Heart right ventricle (tissue), 16 donors: ENCODE data around the gene ESPL1. TPM values are rescaled to one million over a fixed set of nuclear protein-coding genes. Genes with fewer than 3 reads are reported as not detected.
A peak's percentile ranks its signal among the peaks of the same experiment; 100 is the strongest.

Source experiments
- ATAC-seq, 8 donors: fragments of 200-7000 bp; cut with Tn5 transposase; one replicate each; pipeline ENCODE4 v1.9.1; 2020; ENCODE audit warnings: mild to moderate bottlenecking in 8 of 8, moderate library complexity in 8 of 8, moderate number of reproducible peaks in 1 of 8
- DNase-seq, 2 donors: peaks; one replicate each; pipeline ENCODE4 v3.0.0-alpha.2; 2020
- H3K27ac ChIP-seq, 10 donors: fragments of 200-600 bp; sonication (generic) in 2 of 10; one replicate each; pipeline versions ENCODE4 v1.5.0 to v1.8.0; 2020 to 2022; ENCODE audit warnings: mild to moderate bottlenecking in 3 of 10
- H3K27me3 ChIP-seq, 7 donors: fragments of 200-600 bp; one replicate each; pipeline ENCODE4 v1.8.0; 2021 to 2022; ENCODE audit warnings: mild to moderate bottlenecking in 2 of 7
- H3K36me3 ChIP-seq, 9 donors: fragments of 200-600 bp; sonication (generic) in 1 of 9; one replicate each; pipeline versions ENCODE4 v1.5.0 to v1.8.0; 2020 to 2022; ENCODE audit warnings: mild to moderate bottlenecking in 2 of 9
- H3K4me1 ChIP-seq, 9 donors: fragments of 200-600 bp; sonication (generic) in 1 of 9; one replicate each; pipeline versions ENCODE4 v1.5.0 to v1.8.0; 2020 to 2022; ENCODE audit warnings: mild to moderate bottlenecking in 4 of 9
- H3K4me3 ChIP-seq, 10 donors: fragments of 200-600 bp; sonication (generic) in 2 of 10; one replicate each; pipeline versions ENCODE4 v1.5.0 to v1.8.0; 2020 to 2022; ENCODE audit warnings: mild to moderate bottlenecking in 7 of 10, moderate library complexity in 2 of 10
- H3K9me3 ChIP-seq, 11 donors: fragments of 200-600 bp in 10 of 11; sonication (generic) in 2 of 11; one replicate each; pipeline versions ENCODE4 v1.5.0 to v1.8.0; 2013 to 2022; ENCODE audit warnings: mild to moderate bottlenecking in 2 of 11, control low read depth in 1 of 11, moderate library complexity in 1 of 11
- CTCF ChIP-seq, 9 donors: fragments of 200-600 bp; sonication (generic) in 2 of 9; IDR thresholded peaks; one replicate each; pipeline versions ENCODE4 v1.5.0 to v1.8.0; 2021 to 2022; ENCODE audit warnings: antibody characterized with exemption in 9 of 9, mild to moderate bottlenecking in 5 of 9, moderate library complexity in 1 of 9
- WGBS, 2 donors: extraction: QIAGEN DNeasy Blood & Tissue Kit; methylation state at CpG; one replicate each; pipeline ENCODE4 v1.1.7; 2013; ENCODE audit warnings: inconsistent platforms in 1 of 2; 5-methylcytosine and 5-hydroxymethylcytosine counted together
- intact Hi-C, 10 donors: fragments of 100-400 bp; cut with DNase I; formaldehyde crosslinking; loops; one replicate each; pipeline versions ENCODE4 v1.11.1 to v1.14.2; 2022
- polyA plus RNA-seq, 2 donors: library from polyadenylated mRNA; stranded (reverse); fragments of 200-250 nt; gene quantifications; one replicate each; pipeline ENCODE4 v1.2.3, GENCODE V29; 2013
- total RNA-seq, 10 donors: library from RNA; stranded (reverse); fragmentation: NEBNext Ultra II Directional in 3 of 10; extraction: Animal tissue kit (Norgen Biotek cat#: 25700) in 3 of 10; gene quantifications; one replicate each; pipeline versions ENCODE4 v1.2.1 to v1.2.4, GENCODE V29; 2021 to 2023
- donor health status: Arrhythmogenic right ventricular cardiomyopathy.
- donor health status: ischemic (EF 13 %, LVEDD 7.1; RV severe dilation, severe dysfunction).
- donor health status: healthy with polysubstance abuse.
- donor health status: DM: no; HTN: yes; CAD: no.
- donor health status: DM: no; HTN: no; CAD: no.
- donor health status: ischemic (EF 25% LVEDD 6.9; RV normal size, moderate dysfunction).
- donor health status: ischemic (EF 25% LVEDD 5.7; RV mildly dilated, moderate dysfunction).
- donor health status: healthy.
- donor health status: DM: yes; HTN: yes; CAD: no.
- donor health status: Ischemic cardiomyopathy.
- donor health status: ischemic (EF 35%, LVEDD 5.7; RV mildly dilated, moderate dysfunction).
- donor health status: nonischemic (EF 11% LVEDD 7.7; RV severe dilation, severe dysfunction).
- donor health status: DM: yes; HTN: yes; CAD: no.
- donor health status: PGD.
- donor health status: ischemic (EF 29% LVEDD 5.4; RV normal size, mild dysfunction).
- donor health status: nonischemic (EF 23%, LVEDD 6.1; RV moderate dilation, normal function).

ESPL1 gene
- total and polyA plus RNA-seq, 12 donors = 0.04 to 3.1 (median 0.35) TPM

DNA sequence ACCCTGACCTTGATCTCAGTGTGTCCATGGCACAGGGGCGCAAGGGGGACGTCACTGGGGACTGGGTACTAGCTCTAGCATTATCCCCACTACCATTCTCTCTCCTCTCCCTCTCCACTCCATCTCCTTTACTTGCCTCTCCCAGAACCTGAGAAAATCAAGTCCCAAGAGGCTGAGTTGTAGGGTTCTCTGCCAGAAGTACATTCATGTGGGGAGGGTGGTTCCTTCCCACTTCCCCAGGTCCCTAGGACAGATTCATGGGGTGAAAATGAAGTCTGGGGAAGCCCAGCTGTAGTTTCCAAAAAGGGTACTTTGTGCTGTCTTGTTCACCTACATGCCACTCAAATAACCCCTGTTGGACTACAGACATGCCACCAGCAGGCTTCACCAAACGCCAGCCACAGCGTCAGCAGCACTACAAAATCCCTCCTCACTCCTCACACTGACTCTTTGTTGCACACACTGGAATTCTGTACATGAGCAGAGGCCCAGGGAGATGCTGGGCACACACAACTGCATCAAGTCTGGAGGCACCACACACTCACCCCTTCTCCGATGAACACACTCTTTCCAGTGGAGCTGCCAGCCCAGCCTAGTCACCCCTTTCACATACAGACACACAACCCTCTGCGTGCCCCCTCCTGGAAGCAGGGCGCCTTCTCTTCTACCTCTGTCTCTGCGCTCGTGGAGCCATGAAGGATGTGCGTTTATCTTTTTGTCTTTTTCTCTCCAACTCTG, 43.0 kb upstream of the ESPL1 start:
- no peak overlapping the region for H3K4me3 ChIP-seq
- peaks cover 9 to 45% (median 34%) of the 10 kb centered on the region in 9 donors for H3K4me1 ChIP-seq
- intact Hi-C loops = no loop called here
- ATAC-seq (no peak), DNase-seq (no peak)
- no peak for TF ChIP-seq CTCF (IDR thresholded peaks at IDR 0.05)
- no peaks in the 10 kb centered on the region for H3K9me3 ChIP-seq
- peaks cover 0 to 9% (median 0%) of the 10 kb centered on the region in 9 donors for H3K36me3 ChIP-seq
- 87% methylated on average over 10 of the region's 10 CpGs for WGBS, 2 donors
- no peaks in the 10 kb centered on the region for H3K27me3 ChIP-seq
- H3K27ac ChIP-seq = peak overlapping the region in 4 of 10 donors; percentile 15 to 100 (median 58)

GRCh38 chr12:53225635-53226424, 42.3 kb upstream of the ESPL1 start:
- no peak for TF ChIP-seq CTCF (IDR thresholded peaks at IDR 0.05)
- DNase-seq = no peak
- Histone ChIP-seq H3K27me3 (no peaks in the 10 kb centered on the region), H3K4me3 (no peak overlapping the region), H3K4me1 (peaks cover 9 to 42% (median 34%) of the 10 kb centered on the region in 9 donors), H3K9me3 (no peaks in the 10 kb centered on the region), H3K36me3 (peaks cover 0 to 9% (median 0%) of the 10 kb centered on the region in 9 donors), H3K27ac (peak overlapping the region in 1 of 10 donors; percentile 17)
- 92% methylated on average over 10 of the region's 10 CpGs for WGBS, 2 donors
- intact Hi-C loops = no loop called here
- no peak for ATAC-seq

- intact Hi-C loops = no loop called here
- Histone ChIP-seq H3K4me1 (peaks cover 9 to 50% (median 40%) of the 10 kb centered on the region in 9 donors), H3K4me3 (no peak overlapping the region), H3K27ac (no peak overlapping the region), H3K9me3 (no peaks in the 10 kb centered on the region), H3K36me3 (peaks cover 0 to 9% (median 0%) of the 10 kb centered on the region in 9 donors), H3K27me3 (peaks cover 0 to 3% (median 0%) of the 10 kb centered on the region in 7 donors)
- ATAC-seq = no peak
- no peak for TF ChIP-seq CTCF (IDR thresholded peaks at IDR 0.05)
- DNase-seq = no peak
- 95 to 96% methylated on average over 4 of the region's 4 CpGs for WGBS, 2 donors
Observed at GRCh38 chr12:53226815-53227214, 41.3 kb upstream of the ESPL1 start.

DNA sequence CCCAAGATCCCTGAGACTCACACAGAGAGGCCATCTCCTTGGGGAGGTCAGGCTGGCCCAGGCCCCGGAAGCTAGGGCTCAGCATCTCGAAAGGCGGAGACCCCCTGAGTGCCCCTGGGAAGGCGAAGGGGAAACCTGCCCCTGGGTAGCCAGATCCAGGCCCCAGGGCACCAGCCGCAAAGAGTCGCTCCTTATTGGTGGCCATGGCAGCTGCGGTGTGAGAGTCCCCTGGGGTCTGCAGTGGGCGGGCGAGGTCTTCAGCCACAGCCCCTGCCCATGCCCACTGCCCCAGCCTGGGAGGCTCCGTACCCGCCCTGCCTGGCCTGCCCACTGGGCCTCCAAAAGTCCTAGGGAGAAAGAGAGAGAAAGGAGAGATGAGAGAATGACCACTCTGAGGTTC, 40.8 kb upstream of the ESPL1 start:
- TF ChIP-seq CTCF (IDR thresholded peaks at IDR 0.05) = no peak
- ATAC-seq (no peak), DNase-seq (no peak)
- Histone ChIP-seq H3K4me1 (peaks cover 9 to 49% (median 37%) of the 10 kb centered on the region in 9 donors), H3K9me3 (no peaks in the 10 kb centered on the region), H3K4me3 (no peak overlapping the region), H3K36me3 (peaks cover 0 to 9% (median 0%) of the 10 kb centered on the region in 9 donors), H3K27ac (no peak overlapping the region), H3K27me3 (peaks cover 0 to 6% (median 0%) of the 10 kb centered on the region in 7 donors)
- intact Hi-C loops = no loop called here
- WGBS, 2 donors = 95 to 96% methylated on average over 11 of the region's 11 CpGs
